ENCODE measurements around the gene SORCS1. TPM values are rescaled to one million over a fixed set of nuclear protein-coding genes. Genes with fewer than 3 reads are reported as not detected.

Gene SORCS1
- total RNA-seq, 1 experiment from 2014 or later = not detected

- ChIA-PET CTCF (no interaction called here), POLR2A (no interaction called here), RAD21 (ENCODE audit: low non-redundant PET in 1 of 2, low total read pairs in 2 of 2, uncharacterized antibody in 2 of 2, unreplicated experiment in 2 of 2) (no interaction called here)
- Histone ChIP-seq H4K20me1 (ENCODE audit: insufficient read depth) (no peaks in the 10 kb centered on the region), H3K27ac (ENCODE audit: low read depth, low read length) (no peak overlapping the region), H3K4me3 (replicated peaks in 1 of 2; ENCODE audit: low read depth in 1 of 2, low read length in 2 of 2) (no peak overlapping the region), H3K27me3 (ENCODE audit: insufficient read depth, low read length) (no peaks in the 10 kb centered on the region), H3K9ac (ENCODE audit: low read length) (no peak overlapping the region), H3K9me2 (ENCODE audit: insufficient read depth) (no peaks in the 10 kb centered on the region), H3K79me2 (ENCODE audit: insufficient read depth, low read length) (no peaks in the 10 kb centered on the region), H3K36me3 (ENCODE audit: control insufficient read depth in 1 of 2, insufficient read depth in 2 of 2, low read length in 2 of 2) (no peaks in the 10 kb centered on the region), H3K4me2 (ENCODE audit: low read length) (no peak overlapping the region), H2AFZ (ENCODE audit: low read depth, low read length, poor library complexity, severe bottlenecking) (no peak overlapping the region), H3K9me3 (ENCODE audit: control insufficient read depth in 1 of 2, insufficient read depth in 1 of 2, low read depth in 1 of 2, low read length in 2 of 2) (peaks cover 24 to 44% of the 10 kb centered on the region in 2 experiments; a peak in 2 of 4 replicates), H3K4me1 (ENCODE audit: control insufficient read depth in 1 of 2, insufficient read depth in 2 of 2, low read length in 2 of 2) (no peaks in the 10 kb centered on the region)
- intact Hi-C loops (cut with micrococcal nuclease) = no loop called here
- BruUV-seq (replicated peaks) = no TSS peak
- TF ChIP-seq CTCF (IDR thresholded peaks at IDR 0.05 in 2 of 3, conservative IDR thresholded peaks at IDR 0.05 in 1 of 3; ENCODE audit: borderline replicate concordance in 1 of 3, insufficient read depth in 1 of 3, low read depth in 2 of 3, low read length in 2 of 3) = no peak
- TF ChIP-seq RAD21 (IDR thresholded peaks at IDR 0.05; ENCODE audit: low read depth) = no peak
- no peak for TF ChIP-seq JUND (IDR thresholded peaks at IDR 0.05)
- no peak for TF ChIP-seq SIN3A (IDR thresholded peaks at IDR 0.05; ENCODE audit: low read depth)
- no peak for TF ChIP-seq SP1 (IDR thresholded peaks at IDR 0.05; ENCODE audit: low read depth)
- TF ChIP-seq TCF7L2 (IDR thresholded peaks at IDR 0.05; ENCODE audit: borderline replicate concordance, extremely low read depth, insufficient read depth, insufficient read length) = no peak
- no peak for TF ChIP-seq CBX3 (IDR thresholded peaks at IDR 0.05; ENCODE audit: low read depth)
- no peak for TF ChIP-seq YY1 (IDR thresholded peaks at IDR 0.05; ENCODE audit: extremely low read depth, insufficient replicate concordance, low read depth, low read length)
- no peak for TF ChIP-seq EZH2phosphoT487 (IDR thresholded peaks at IDR 0.05; ENCODE audit: borderline replicate concordance)
- no peak for TF ChIP-seq POLR2A (IDR thresholded peaks at IDR 0.05; ENCODE audit: borderline replicate concordance, extremely low read depth, insufficient read depth, insufficient read length)
- no peak for TF ChIP-seq SRF (IDR thresholded peaks at IDR 0.05; ENCODE audit: low read depth)
- TF ChIP-seq FOSL1 (IDR thresholded peaks at IDR 0.05; ENCODE audit: low read depth) = no peak
- TF ChIP-seq ZNF274 (IDR thresholded peaks at IDR 0.05; ENCODE audit: low read depth, low read length) = no peak
- TF ChIP-seq ATF3 (IDR thresholded peaks at IDR 0.05) = no peak
- no peak for TF ChIP-seq REST (IDR thresholded peaks at IDR 0.05; ENCODE audit: low read depth)
- no peak for ATAC-seq
- DNase-seq (ENCODE audit: low read depth, low spot score) = no peak
These were observed 622.0 kb downstream of the SORCS1 start for GRCh38 chr10:106542461-106542860.

Data from HCT116 (cell line).